Ovary (tissue), 3 donors: ENCODE results near the gene LINS1.

Experiments used
- CTCF ChIP-seq, 3 donors: fragments of 450-650 bp in 2 of 3; fragments of 200-600 bp in 1 of 3; IDR thresholded peaks; one replicate each; pipeline versions ENCODE4 v1.5.1 to v1.8.0; 2016 to 2022; ENCODE audit warnings: antibody characterized with exemption in 3 of 3, mild to moderate bottlenecking in 1 of 3
- EP300 ChIP-seq: sonication (generic); formaldehyde crosslinking; IDR thresholded peaks from one replicate; pipeline ENCODE4 v1.6.1; 2017; ENCODE audit warnings: antibody characterized with exemption
- POLR2A ChIP-seq: fragments of 450-650 bp; IDR thresholded peaks from one replicate; pipeline ENCODE4 v1.6.1; 2017; ENCODE audit warnings: antibody characterized with exemption, mild to moderate bottlenecking, moderate library complexity
- donor health status: DM: no; HTN: no; CAD: no.

GRCh38 chr15:100526027-100526481 lies 75.9 kb downstream of the LINS1 start:
- no peak for TF ChIP-seq CTCF (IDR thresholded peaks at IDR 0.05)
- TF ChIP-seq POLR2A = no peak
- TF ChIP-seq EP300 = no peak
